ENCODE data around the gene GGA1.
"Not testable (repeated sequence)": the region's sequence is repeated elsewhere in the genome, so short reads cannot be mapped to it uniquely, and the experiment has no call there.

GGA1 gene

GRCh38 chr22:37588546-37589215, 20.0 kb upstream of the GGA1 start:
- H3K27me3 ChIP-seq (ENCODE audit: insufficient read depth, low read length), result peaks cover 8% of the 10 kb centered on the region
- H3K36me3 ChIP-seq (ENCODE audit: insufficient read depth, low read length), result no peaks in the 10 kb centered on the region
- no peaks in the 10 kb centered on the region for H3K9me3 ChIP-seq (ENCODE audit: low read length)
- H2AFZ ChIP-seq (ENCODE audit: low read depth, low read length), result no peak overlapping the region
- no peak overlapping the region for H3K4me3 ChIP-seq (ENCODE audit: low read length)
- H3K4me1 ChIP-seq (ENCODE audit: insufficient read depth, low read length), result no peaks in the 10 kb centered on the region

DNA sequence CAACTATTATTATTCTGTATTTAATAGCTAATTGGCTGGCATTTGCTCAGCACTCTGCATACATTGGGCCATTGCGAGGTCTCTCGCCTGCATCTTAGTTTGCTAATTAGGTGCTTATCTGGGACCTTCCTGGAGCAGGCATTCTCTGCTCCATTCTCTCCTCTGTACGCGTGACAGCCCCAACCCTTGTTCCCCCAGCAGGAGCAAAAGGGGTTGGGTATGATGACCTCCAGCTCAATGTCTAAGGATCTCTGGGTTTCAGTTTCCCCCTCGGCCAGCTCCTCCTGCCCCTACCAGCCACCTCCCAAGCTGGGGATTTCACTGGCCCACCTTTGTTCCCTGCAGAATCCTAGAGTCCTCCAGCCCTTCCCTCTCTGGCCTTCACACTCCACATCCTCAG, 19.0 kb upstream of the GGA1 start:
- Histone ChIP-seq H3K4me3 (ENCODE audit: low read length) (no peak overlapping the region), H3K36me3 (ENCODE audit: insufficient read depth, low read length) (no peaks in the 10 kb centered on the region)

DNA sequence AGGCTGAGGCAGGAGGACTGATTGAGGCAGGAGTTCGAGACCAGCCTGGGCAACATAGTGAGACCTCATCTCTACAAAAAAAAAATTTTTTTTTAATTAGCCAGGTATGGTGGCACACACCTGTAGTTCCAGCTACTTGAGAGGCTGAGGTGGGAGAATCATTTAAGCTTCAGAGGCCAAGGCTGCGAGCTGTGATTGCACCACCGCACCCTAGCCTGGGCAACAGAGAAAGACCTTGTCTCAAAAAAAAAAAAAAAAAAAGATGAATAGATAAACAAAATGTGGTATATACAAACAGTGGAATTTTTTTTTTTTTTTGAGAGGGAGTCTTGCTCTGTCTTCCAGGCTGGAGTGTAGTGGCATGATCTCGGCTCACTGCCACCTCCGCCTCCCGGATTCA, 17.6 kb upstream of the GGA1 start:
- H3K4me3 ChIP-seq (ENCODE audit: low read length); H3K9me3 ChIP-seq (ENCODE audit: low read length); H3K4me1 ChIP-seq (ENCODE audit: insufficient read depth, low read length); H2AFZ ChIP-seq (ENCODE audit: low read depth, low read length); H3K27me3 ChIP-seq (ENCODE audit: insufficient read depth, low read length); H3K36me3 ChIP-seq (ENCODE audit: insufficient read depth, low read length): not testable (repeated sequence)

More for the DNA sequence above, 19.0 kb upstream of the GGA1 start:
- Histone ChIP-seq H3K9me3 (ENCODE audit: low read length) (no peaks in the 10 kb centered on the region), H3K27me3 (ENCODE audit: insufficient read depth, low read length) (peaks cover 8% of the 10 kb centered on the region), H3K4me1 (ENCODE audit: insufficient read depth, low read length) (no peaks in the 10 kb centered on the region), H2AFZ (ENCODE audit: low read depth, low read length) (no peak overlapping the region)

DNA sequence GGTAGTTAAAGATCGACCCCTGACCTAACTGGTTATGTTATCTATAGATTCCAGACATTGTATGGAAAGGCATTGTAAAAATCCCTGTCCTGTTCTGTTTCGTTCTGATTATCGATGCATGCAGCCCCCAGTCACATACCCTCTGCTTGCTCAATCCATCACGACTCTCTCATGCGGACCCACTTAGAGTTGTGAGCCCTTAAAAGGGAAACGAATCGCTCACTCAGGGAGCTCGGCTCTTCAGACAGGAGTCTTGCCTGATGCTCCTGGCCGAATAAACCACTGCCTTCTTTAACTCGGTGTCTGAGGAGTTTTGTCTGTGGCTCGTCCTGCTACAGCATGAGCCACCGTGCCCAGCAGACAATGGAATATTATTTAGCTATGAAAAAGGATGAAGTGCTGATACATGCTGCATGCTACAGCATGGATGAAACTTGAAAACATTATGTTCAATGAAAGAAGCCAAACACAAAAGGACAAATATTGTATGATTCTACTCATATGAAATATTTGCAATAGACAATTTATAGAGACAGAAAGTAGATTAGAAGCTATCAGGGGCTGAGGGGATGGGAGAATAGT, 16.7 kb upstream of the GGA1 start:
- Histone ChIP-seq H3K4me1 (ENCODE audit: insufficient read depth, low read length) (no peaks in the 10 kb centered on the region), H3K9me3 (ENCODE audit: low read length) (no peaks in the 10 kb centered on the region), H2AFZ (ENCODE audit: low read depth, low read length) (no peak overlapping the region), H3K27me3 (ENCODE audit: insufficient read depth, low read length) (peaks cover 7% of the 10 kb centered on the region), H3K36me3 (ENCODE audit: insufficient read depth, low read length) (no peaks in the 10 kb centered on the region), H3K4me3 (ENCODE audit: low read length) (peak overlapping the region; percentile 39)

DNA sequence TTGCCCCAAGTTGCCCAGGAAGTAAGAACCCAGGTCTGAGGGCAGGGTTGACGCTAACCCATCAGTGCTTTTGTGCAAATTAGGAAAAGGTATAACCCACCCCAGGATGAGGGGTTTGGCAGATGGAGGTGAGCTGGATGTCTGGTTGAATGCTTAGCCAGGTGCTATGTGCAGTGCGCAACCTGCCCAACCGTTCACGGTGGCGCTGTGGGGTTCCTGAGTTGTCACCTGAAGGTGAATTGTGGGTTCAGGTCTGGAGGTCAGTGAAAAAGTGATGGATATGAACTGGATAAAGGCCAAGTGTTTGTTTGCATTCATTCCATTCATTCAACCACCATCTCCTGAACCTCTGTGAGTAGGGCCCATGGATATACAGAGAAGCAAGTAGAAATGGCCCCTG, 14.4 kb upstream of the GGA1 start:
- Histone ChIP-seq H2AFZ (ENCODE audit: low read depth, low read length) (no peak overlapping the region), H3K4me3 (ENCODE audit: low read length) (no peak overlapping the region), H3K4me1 (ENCODE audit: insufficient read depth, low read length) (no peaks in the 10 kb centered on the region), H3K9me3 (ENCODE audit: low read length) (no peaks in the 10 kb centered on the region), H3K36me3 (ENCODE audit: insufficient read depth, low read length) (no peaks in the 10 kb centered on the region), H3K27me3 (ENCODE audit: insufficient read depth, low read length) (no peaks in the 10 kb centered on the region)

GRCh38 chr22:37599153-37599552, 9.5 kb upstream of the GGA1 start:
- Histone ChIP-seq H3K9me3 (ENCODE audit: low read length) (no peaks in the 10 kb centered on the region), H3K4me3 (ENCODE audit: low read length) (no peak overlapping the region), H3K36me3 (ENCODE audit: insufficient read depth, low read length) (no peaks in the 10 kb centered on the region), H3K27me3 (ENCODE audit: insufficient read depth, low read length) (no peaks in the 10 kb centered on the region), H2AFZ (ENCODE audit: low read depth, low read length) (no peak overlapping the region), H3K4me1 (ENCODE audit: insufficient read depth, low read length) (no peaks in the 10 kb centered on the region)

GRCh38 chr22:37601203-37601539, 7.5 kb upstream of the GGA1 start:
- peaks cover 3% of the 10 kb centered on the region for H3K27me3 ChIP-seq (ENCODE audit: insufficient read depth, low read length)
- H3K9me3 ChIP-seq (ENCODE audit: low read length), result no peaks in the 10 kb centered on the region
- H3K4me1 ChIP-seq (ENCODE audit: insufficient read depth, low read length), result no peaks in the 10 kb centered on the region
- no peaks in the 10 kb centered on the region for H3K36me3 ChIP-seq (ENCODE audit: insufficient read depth, low read length)
- no peak overlapping the region for H3K4me3 ChIP-seq (ENCODE audit: low read length)
- no peak overlapping the region for H2AFZ ChIP-seq (ENCODE audit: low read depth, low read length)

- Histone ChIP-seq H3K9me3 (ENCODE audit: low read length) (no peaks in the 10 kb centered on the region), H3K4me3 (ENCODE audit: low read length) (no peak overlapping the region), H3K36me3 (ENCODE audit: insufficient read depth, low read length) (no peaks in the 10 kb centered on the region), H3K27me3 (ENCODE audit: insufficient read depth, low read length) (peaks cover 3% of the 10 kb centered on the region), H2AFZ (ENCODE audit: low read depth, low read length) (no peak overlapping the region), H3K4me1 (ENCODE audit: insufficient read depth, low read length) (no peaks in the 10 kb centered on the region)
These were observed 6.8 kb upstream of the GGA1 start for GRCh38 chr22:37601540-37602442.

DNA sequence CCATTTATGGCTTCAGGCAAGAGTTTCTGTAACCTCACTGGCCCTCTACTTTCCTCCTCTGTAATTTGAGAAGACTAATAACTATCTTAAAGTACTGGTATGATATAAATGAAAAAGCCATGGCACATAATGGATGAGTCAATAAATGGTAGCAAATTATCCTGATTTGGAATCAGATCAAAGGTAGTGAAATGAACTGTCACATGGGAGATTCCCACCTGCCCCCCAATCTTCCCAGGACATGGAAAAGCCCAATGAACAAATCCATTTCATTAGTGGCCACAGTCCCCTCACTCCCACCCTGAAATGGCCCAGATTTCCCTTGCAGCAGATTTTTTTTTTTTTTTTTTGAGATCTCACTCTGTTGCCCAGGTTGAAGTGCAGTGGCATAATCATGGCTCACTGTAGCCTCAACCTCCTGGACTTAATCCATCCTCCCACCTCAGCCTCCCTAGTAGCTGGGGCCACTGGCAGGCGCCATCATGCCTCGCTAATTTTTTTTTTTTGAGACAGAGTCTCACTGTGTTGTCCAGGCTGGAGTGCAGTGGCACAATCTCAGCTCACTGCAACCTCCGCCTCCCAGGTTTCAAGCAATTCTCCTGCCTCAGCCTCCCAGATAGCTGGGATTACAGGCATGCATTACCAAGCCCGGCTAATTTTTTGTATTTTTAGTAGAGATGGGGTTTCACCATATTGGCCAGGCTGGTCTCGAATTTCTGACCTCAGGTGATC, 5.9 kb upstream of the GGA1 start:
- not testable (repeated sequence) for H3K4me1 ChIP-seq (ENCODE audit: insufficient read depth, low read length); H3K9me3 ChIP-seq (ENCODE audit: low read length); H3K27me3 ChIP-seq (ENCODE audit: insufficient read depth, low read length); H3K36me3 ChIP-seq (ENCODE audit: insufficient read depth, low read length); H3K4me3 ChIP-seq (ENCODE audit: low read length); H2AFZ ChIP-seq (ENCODE audit: low read depth, low read length)

DNA sequence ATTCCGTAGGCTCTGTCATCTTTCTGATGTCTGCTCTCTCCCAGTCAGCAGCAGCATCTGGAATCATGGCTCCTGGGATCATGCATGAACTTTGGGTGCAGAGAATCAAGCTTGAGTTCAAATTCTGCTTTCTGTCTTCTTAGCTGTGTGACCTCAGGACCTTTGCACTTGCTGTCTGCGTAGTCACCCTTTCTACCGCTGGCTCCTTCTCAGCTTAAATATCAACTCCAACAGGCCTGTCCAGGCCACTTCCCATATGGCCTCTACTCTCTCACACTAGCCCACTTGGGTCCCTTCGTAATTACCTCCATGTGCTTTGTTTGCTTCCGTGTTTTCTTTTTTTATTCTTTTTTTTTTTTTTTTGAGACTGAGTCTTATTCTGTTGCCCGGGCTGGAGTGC, 4.6 kb upstream of the GGA1 start:
- Histone ChIP-seq H3K4me1 (ENCODE audit: insufficient read depth, low read length) (peaks cover 4% of the 10 kb centered on the region), H3K9me3 (ENCODE audit: low read length) (no peaks in the 10 kb centered on the region), H2AFZ (ENCODE audit: low read depth, low read length) (no peak overlapping the region), H3K36me3 (ENCODE audit: insufficient read depth, low read length) (no peaks in the 10 kb centered on the region), H3K4me3 (ENCODE audit: low read length) (no peak overlapping the region), H3K27me3 (ENCODE audit: insufficient read depth, low read length) (peaks cover 3% of the 10 kb centered on the region)

DNA sequence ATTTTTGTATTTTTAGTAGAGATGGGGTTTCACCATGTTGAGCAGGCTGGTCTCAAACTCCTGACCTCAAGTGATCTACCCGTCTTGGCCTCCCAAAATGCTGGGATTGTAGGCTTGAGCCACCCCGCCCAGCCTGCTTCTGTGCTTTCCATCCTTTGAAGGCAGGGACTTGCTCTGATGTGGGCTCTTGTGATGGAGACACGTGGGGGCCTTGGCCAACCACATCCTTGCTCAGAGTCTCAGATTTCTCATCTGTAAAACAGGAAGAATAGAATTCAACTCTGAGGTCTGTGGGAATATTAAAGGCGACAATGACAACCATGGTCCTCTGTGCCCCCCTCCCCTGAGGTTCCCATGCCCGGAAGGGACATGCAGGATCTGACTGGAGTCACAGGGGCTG, 3.8 kb upstream of the GGA1 start:
- Histone ChIP-seq H2AFZ (ENCODE audit: low read depth, low read length) (no peak overlapping the region), H3K27me3 (ENCODE audit: insufficient read depth, low read length) (peaks cover 3% of the 10 kb centered on the region), H3K4me1 (ENCODE audit: insufficient read depth, low read length) (peaks cover 10% of the 10 kb centered on the region), H3K4me3 (ENCODE audit: low read length) (no peak overlapping the region), H3K36me3 (ENCODE audit: insufficient read depth, low read length) (no peaks in the 10 kb centered on the region), H3K9me3 (ENCODE audit: low read length) (no peaks in the 10 kb centered on the region)

- H3K27me3 ChIP-seq (ENCODE audit: insufficient read depth, low read length), result peaks cover 3% of the 10 kb centered on the region
- H3K9me3 ChIP-seq (ENCODE audit: low read length), result no peaks in the 10 kb centered on the region
- peak overlapping the region; percentile 71 for H3K4me3 ChIP-seq (ENCODE audit: low read length)
- H2AFZ ChIP-seq (ENCODE audit: low read depth, low read length), result no peak overlapping the region
- no peaks in the 10 kb centered on the region for H3K36me3 ChIP-seq (ENCODE audit: insufficient read depth, low read length)
- peaks cover 13% of the 10 kb centered on the region for H3K4me1 ChIP-seq (ENCODE audit: insufficient read depth, low read length)
These were observed 1.4 kb upstream of the GGA1 start for GRCh38 chr22:37607010-37607934.
